Peyer's patch (tissue), 4 donors: Measurements from ENCODE around the gene ZNF787. TPM values are rescaled to one million over a fixed set of nuclear protein-coding genes. Genes with fewer than 3 reads are reported as not detected.

Experiments
- DNase-seq, 3 donors: peaks; one replicate each; pipeline ENCODE4 v3.0.0-alpha.2; 2017 to 2019
- H3K27ac ChIP-seq, 4 donors: fragments of 200-600 bp; sonication (generic); one replicate each; pipeline ENCODE4 v1.5.1; 2016 to 2019
- H3K27me3 ChIP-seq, 2 donors: fragments of 200-600 bp; sonication (generic); one replicate each; pipeline ENCODE4 v1.5.1; 2019
- H3K36me3 ChIP-seq, 3 donors: fragments of 200-600 bp; sonication (generic); one replicate each; pipeline ENCODE4 v1.5.1; 2016 to 2019
- H3K4me1 ChIP-seq, 4 donors: fragments of 200-600 bp; sonication (generic); one replicate each; pipeline ENCODE4 v1.5.1; 2016 to 2019
- H3K4me3 ChIP-seq, 4 donors: fragments of 200-600 bp; sonication (generic); 1 replicate in 3 of 4; 2 replicates in 1 of 4; pipeline ENCODE4 v1.5.1; 2016 to 2019; ENCODE audit warnings: mild to moderate bottlenecking in 1 of 4
- H3K9me3 ChIP-seq, 4 donors: fragments of 200-600 bp; sonication (generic); one replicate each; pipeline ENCODE4 v1.5.1; 2016 to 2019; ENCODE audit warnings: mild to moderate bottlenecking in 1 of 4
- CTCF ChIP-seq, 6 experiments: fragments of 450-650 bp in 4 of 6; fragments of 200-600 bp in 2 of 6; sonication (generic) in 1 of 6; IDR thresholded peaks; one replicate each; pipeline ENCODE4 v1.5.1; 2017 to 2019; ENCODE audit warnings: antibody characterized with exemption in 6 of 6, mild to moderate bottlenecking in 3 of 6, moderate library complexity in 1 of 6
- POLR2A ChIP-seq, 2 donors: fragments of 450-650 bp; IDR thresholded peaks; one replicate each; pipeline ENCODE4 v1.5.1; 2017; ENCODE audit warnings: antibody characterized with exemption in 2 of 2, mild to moderate bottlenecking in 2 of 2, moderate library complexity in 2 of 2
- small RNA-seq, 2 donors: library from RNA; depleted of rRNA; stranded (forward); fragments of <200 nt; gene quantifications; one replicate each; pipeline ENCODE3, GENCODE V24; 2016
- total RNA-seq, 4 donors: library from RNA; depleted of rRNA; stranded (reverse); fragments of >200 nt; gene quantifications; one replicate each; pipeline ENCODE4 v1.1.0, GENCODE V29; 2016

Gene ZNF787
- total RNA-seq, 4 donors from 2014 or later = 19.0 to 42.1 (median 26.9) TPM

GRCh38 chr19:56066152-56067023 is 54.7 kb downstream of the ZNF787 start:
- peak; percentile 40 to 86 (median 80) for DNase-seq

GRCh38 chr19:56053596-56053995 is 67.5 kb downstream of the ZNF787 start:
- no peaks in the 10 kb centered on the region for H3K4me1 ChIP-seq
- no peak for DNase-seq
- H3K9me3 ChIP-seq = no peaks in the 10 kb centered on the region
- no peaks in the 10 kb centered on the region for H3K27me3 ChIP-seq
- H3K27ac ChIP-seq = no peak overlapping the region
- TF ChIP-seq CTCF (IDR thresholded peaks at IDR 0.05) = no peak
- no peak for TF ChIP-seq POLR2A (IDR thresholded peaks at IDR 0.05)
- no peaks in the 10 kb centered on the region for H3K36me3 ChIP-seq
- no peak overlapping the region for H3K4me3 ChIP-seq

More at GRCh38 chr19:56066152-56067023, 54.7 kb downstream of the ZNF787 start:
- Histone ChIP-seq H3K9me3 (no peaks in the 10 kb centered on the region), H3K27me3 (no peaks in the 10 kb centered on the region), H3K4me3 (peak overlapping the region in 2 of 4 donors; percentile 15 to 16), H3K4me1 (peaks cover 0 to 9% (median 2%) of the 10 kb centered on the region in 4 donors), H3K36me3 (no peaks in the 10 kb centered on the region), H3K27ac (no peak overlapping the region)
- TF ChIP-seq CTCF (IDR thresholded peaks at IDR 0.05) = peak; percentile 52 to 85 (median 76)
- TF ChIP-seq POLR2A (IDR thresholded peaks at IDR 0.05) = no peak

Small RNA genes lying within 50 kb of the gene (small RNA-seq; reads per million reads assigned to genes)
- gene AC024580.2 = 0 reads per million in 2 donors
- 0 reads per million in 2 donors for gene RF00019

Other genes starting within 250 kb of the ZNF787 start
- not detected for gene NLRP13, start 189.0 kb downstream of the ZNF787 start, total RNA-seq
- not detected for gene NLRP8, start 173.5 kb downstream of the ZNF787 start, total RNA-seq
- not detected for gene NLRP5, start 134.5 kb downstream of the ZNF787 start, total RNA-seq
- 10 to 100 TPM; 22.1 to 49.9 (median 33.2) TPM for gene ZNF444, start 20.0 kb upstream of the ZNF787 start, total RNA-seq
- gene GALP, start 54.7 kb upstream of the ZNF787 start, total RNA-seq = not detected
- gene ZSCAN5B, start 76.5 kb upstream of the ZNF787 start, total RNA-seq = not detected
- not detected for gene ZSCAN5C, start 81.0 kb upstream of the ZNF787 start, total RNA-seq
- not detected for gene EDDM13, start 151.5 kb upstream of the ZNF787 start, total RNA-seq
- gene ZSCAN5A, start 193.5 kb upstream of the ZNF787 start, total RNA-seq = 10 to 100 TPM; 14.9 to 19.0 (median 15.3) TPM